ENCODE measurements around the gene MGMT.

GRCh38 chr10:129500617-129501339, 33.7 kb downstream of the MGMT start:
- no peak for TF ChIP-seq CTCF (IDR thresholded peaks at IDR 0.05; ENCODE audit: insufficient read depth, low read length)
- no peak for TF ChIP-seq SPI1 (IDR thresholded peaks at IDR 0.05; ENCODE audit: borderline replicate concordance, low read depth)
- no peak for TF ChIP-seq POLR2AphosphoS5 (IDR thresholded peaks at IDR 0.05; ENCODE audit: low read depth)
